ENCODE measurements around the gene EFNA5.

Gene EFNA5

DNA sequence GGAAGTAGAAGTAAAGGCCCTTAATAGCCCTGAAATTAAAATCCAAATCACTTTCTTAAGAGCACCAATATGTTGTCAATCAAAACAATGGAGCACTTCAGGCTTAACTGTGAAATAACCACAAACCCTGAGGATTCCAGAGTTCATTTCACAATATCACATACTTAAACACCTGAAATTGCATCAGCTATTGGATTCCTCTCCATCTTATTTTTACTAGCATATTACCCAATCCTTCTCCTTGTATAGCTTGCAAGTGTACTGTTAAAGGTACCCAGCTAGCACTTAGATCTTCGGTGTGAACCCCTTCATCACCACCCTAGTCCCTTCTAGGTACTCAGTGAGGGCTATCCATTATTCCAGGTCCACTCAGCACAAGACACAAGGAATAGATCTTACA, 287.3 kb downstream of the EFNA5 start:
- DNase-seq: no peak

DNA sequence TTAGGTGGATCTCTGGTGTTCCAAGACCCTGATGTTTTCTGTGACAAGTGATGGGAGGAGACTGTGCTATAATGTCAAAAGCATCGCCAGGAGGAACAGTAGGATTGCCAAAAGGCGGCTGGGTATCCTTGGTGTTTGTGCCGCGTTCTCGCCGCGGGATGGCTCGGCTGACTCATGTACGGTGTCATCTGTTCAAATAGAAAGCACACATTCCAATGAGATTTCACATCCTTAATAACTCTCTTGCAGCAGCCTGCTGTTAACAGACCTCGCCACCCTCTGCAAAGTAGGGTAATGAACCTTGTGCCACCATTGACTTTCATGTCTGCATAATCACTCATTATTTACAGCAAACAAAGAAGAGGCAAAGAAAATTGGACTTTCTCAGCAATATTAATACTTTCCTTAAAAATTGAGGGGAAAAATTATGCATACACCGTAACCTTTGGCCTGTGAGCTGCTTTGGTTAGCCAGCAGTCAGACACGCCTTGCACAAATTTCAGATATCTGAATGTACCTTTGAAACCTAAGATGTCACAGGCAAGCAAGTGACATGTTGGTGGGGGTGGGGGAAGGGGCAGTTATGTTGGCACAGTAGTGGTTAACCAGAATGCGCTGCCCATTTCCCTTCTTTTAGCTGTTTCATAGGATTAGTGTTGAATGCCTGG, 289.4 kb downstream of the EFNA5 start:
- no peak for DNase-seq

DNA sequence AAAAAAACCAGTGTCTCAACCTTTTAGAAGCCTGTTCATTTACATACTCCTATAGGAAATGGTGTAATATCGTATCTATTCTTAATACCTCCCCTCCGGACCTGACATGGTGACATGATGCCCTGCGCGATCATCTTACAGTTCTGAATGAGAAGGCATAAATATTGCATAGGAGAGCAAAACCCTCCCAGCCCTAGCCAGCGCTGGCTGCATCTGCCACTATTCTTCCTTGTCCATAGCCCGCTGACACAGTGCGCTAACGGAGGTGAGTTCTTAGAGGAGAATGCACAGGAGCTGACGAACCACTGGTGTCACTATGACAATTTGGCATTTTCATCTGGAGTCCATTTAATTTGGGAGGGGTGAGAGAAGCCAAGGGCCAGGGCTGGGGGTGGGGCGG, 290.1 kb downstream of the EFNA5 start:
- DNase-seq: no peak

DNA sequence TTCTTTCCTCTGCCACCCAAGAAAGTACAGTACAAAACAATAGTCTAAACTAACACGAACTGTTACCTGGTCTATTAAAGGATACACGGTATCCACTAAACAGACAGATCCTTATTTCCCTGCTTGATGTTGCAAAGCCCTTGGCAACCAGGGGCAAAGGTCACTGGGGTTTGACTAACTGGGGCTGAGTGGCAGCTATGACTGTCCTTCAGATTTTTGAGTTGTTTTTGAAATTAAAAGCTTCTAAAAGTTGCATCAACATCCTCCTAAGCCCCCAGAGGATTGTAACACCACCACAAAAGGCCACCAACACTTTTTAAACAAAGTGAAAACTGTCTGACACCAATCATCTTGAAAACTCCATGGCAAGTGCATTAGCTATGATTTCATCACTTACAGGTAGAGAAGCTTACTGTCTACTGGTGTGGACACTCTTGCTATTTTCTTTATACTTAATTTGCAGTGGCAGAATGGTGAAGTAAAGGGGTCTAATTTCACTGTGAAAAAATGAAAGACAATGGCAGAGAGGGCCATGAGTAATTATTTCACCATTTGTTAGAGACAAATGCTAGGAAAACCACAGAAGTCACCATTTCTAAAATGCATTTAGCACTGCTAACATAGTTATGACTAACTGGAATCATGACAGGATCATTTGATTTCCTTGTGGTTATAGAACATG, 292.4 kb downstream of the EFNA5 start:
- DNase-seq: no peak

DNA sequence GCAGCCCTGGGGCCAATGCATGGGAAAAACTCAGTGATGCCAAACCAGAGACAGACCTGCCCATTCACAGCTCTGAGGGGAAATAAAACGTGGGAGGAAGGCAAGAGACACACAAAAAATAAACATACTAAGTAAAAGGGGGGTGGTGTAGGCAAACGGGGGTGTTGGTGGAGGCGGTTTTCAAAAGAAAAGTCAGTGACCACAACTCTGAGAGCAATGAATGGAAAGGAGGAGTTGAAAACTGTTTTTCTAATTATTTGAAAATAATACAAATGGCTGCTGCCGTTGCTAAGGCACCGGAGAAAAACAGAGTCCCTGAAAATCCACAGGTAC, 293.5 kb downstream of the EFNA5 start:
- no peak for DNase-seq

DNA sequence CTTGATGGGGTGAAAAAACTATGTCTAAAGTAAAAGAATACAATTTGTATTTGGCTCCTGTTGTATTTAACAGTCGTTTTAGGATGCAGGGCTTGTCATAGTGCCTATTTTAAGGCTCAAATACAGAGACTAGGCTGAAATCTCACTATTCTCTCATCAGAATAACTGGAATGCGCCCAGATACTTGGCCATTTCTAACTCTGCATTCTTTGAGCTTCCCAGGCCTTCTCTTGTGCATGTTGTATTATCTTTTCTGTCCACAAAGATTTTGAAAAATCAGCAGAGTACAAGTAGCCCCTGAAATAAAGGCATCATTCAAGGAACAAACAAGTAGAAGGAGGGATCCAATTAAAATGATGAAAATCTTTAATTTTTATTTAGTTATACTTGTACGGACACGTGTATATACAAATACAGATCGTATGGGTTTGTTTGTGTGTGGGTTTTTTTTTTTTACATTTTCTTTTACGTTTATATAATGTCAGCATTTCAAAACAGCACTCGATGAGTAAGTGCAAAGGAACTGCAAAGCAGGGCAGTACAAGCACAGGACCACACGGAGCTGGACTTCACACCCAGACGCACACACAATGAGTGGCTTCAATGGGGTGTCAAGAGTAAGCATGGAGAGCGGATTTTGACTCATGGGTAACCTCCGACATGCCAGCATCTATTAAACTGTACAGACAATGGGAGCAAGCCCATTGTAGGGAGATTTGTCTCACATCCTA, 294.0 kb downstream of the EFNA5 start:
- DNase-seq: no peak

DNA sequence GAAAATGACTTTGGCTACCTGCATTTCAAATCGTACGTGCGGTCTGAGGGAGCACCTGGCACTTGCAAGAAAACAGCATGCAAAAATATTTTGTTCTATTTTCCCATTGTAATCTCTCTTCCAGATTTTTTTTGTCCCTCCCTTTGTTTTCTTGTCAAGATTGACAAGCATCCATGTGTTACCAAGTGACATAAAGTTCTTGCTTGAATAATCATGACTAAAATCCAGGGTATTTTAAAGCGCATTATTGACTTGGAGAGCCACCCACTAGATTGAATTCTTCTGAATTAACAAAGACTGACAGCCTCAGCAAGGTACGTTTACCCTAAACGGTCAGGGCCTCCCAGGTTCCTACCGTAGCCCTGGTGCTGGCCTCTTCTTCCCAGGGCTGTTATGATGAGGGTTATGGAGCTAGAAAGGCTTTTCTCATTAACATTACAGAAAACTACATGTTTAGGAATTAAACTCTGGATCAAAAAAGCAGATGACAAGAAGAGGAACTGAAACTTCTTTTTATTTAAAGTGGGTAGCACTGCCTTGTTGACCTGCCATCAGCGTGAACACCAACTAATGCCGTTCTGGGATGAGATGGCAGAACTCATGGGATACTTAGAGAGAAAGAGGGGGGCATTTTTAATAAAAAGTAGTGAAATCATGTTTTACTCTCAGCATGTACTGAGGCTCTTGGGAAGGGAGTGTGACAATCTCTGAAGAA, 297.0 kb downstream of the EFNA5 start:
- DNase-seq: no peak

DNA sequence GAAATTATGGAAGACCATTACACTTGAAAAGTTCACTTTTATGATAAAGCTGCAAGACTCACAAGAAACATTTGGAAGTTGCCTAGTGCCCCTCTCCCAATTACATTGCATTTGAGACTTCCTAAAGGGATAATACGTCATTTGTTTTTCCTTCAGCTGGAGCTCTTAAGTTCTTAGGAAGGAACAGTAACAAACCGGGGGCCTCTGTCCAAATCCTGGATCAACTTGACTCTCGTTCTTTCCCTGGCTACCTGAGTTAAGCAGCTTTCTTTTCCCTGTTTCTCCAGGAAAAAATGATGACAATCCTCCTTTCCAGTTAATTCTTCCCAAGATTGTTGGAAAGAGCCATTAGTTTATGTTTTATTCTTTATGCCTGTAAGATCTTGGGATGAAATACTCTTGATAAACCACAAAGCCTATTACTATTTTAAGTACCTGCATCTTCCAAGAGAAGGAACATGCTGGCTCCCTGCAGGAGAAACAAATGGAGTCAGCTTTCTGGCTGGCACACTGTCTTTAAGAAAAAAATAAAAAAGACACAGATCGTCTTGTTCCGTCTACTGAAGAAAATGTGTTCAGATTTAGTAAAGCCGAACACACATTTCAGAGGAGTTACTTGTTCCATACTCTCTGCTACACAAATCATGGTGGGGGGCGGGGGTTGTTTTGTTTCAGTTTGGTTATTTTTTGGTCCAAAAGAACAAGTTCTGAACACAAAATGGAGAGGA, 297.9 kb downstream of the EFNA5 start:
- DNase-seq: no peak

DNA sequence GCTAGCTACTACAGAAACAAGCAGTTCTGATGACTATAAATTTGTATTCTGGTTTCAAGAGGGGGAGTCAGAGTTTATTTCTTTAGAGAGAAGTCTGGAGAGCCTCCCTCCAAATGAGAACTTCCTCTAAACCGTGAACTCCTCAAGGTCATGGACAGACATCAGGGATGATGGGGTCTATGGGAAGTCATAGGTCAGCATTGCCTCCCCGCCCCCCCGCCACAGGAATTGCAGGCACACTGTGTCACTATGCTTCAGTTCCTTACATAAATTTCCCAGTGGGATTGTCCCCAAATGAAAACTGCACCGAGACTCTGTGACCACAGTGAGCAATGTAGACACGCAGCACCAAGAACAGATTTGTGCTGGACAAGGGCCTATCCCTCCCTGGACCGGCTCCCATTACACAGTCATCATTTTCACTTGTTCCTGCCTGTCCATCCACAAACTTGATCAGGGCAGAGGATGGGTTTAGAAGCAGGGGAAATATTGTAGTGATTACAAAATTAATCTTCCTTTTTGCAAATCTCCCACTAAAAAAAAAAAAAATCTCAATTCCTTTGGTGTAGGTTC, 300.3 kb downstream of the EFNA5 start:
- no peak for DNase-seq

DNA sequence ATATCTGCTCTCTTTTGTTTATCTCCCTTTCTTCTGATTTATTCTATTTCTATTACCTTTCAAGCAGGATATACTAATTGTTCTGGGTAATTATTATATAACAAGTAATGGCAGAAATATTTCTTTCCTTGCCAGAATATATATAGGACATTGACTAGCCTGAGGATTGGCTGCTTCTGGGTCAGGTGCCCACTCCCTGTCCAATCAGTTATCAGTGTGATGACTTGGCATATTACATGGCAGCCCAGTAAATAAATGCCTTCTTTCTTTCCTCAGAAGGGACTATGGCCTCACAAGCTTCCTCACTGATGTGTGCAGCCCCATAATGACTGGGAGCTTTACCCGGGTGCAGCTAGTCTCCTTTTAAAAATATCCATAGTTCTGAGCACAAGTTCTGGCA, 301.1 kb downstream of the EFNA5 start:
- no peak for DNase-seq

DNA sequence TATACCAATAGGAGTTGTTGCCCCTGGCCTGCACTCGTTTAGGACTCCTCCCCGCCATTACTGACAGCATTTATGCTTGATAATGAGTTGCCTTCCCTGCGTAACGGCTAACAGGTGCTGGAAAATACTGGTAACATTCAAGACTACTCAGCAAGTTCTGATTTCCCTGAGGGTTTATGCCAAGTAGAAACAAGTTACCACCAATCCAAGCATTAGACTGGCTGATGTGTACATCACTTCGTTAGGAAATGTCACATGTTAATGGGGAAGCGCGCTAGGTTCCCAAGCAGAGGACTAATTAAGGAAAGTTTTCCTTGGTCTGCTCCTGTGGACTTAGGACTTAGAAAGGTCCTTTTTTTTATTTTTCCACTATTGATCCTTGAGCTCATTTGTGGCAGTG, 302.1 kb downstream of the EFNA5 start:
- no peak for DNase-seq

DNA sequence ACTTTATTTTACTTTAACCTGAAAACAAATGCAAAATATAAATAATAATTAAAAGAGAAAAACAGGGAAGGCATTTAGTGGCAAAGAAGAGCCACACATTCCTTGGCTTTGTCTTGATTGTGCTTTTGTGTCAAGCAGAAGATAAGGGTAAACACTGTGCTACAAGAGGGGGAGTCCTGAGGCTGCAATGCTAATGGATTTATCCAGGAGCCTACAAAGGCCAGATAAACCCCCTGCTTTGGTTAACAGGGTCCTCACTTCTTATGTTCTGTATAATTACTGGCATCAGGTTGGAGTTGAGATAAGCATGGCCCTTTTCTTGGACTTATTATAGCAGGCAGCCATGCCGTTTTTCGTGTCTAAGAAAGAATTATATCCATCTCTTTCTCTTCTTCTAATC, 302.8 kb downstream of the EFNA5 start:
- no peak for DNase-seq

DNA sequence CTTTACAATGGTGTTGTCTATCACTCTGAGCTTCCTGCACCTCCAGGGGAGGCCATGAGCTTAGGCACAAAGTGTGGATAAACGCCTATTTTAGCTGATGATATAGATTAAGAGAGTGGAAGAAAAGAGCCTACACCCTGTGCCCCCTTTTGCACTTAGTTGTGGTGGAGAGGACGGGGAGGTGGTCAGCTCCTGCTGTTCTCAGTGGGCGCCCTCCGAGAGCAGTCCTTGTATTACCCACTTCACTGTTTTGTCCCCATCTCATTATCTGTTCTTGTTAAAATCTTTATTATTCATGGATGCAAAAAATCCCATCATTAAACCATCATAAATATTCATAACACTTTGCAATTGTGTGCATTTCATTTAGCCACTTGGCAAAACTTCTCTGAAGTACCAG, 303.3 kb downstream of the EFNA5 start:
- DNase-seq: no peak

DNA sequence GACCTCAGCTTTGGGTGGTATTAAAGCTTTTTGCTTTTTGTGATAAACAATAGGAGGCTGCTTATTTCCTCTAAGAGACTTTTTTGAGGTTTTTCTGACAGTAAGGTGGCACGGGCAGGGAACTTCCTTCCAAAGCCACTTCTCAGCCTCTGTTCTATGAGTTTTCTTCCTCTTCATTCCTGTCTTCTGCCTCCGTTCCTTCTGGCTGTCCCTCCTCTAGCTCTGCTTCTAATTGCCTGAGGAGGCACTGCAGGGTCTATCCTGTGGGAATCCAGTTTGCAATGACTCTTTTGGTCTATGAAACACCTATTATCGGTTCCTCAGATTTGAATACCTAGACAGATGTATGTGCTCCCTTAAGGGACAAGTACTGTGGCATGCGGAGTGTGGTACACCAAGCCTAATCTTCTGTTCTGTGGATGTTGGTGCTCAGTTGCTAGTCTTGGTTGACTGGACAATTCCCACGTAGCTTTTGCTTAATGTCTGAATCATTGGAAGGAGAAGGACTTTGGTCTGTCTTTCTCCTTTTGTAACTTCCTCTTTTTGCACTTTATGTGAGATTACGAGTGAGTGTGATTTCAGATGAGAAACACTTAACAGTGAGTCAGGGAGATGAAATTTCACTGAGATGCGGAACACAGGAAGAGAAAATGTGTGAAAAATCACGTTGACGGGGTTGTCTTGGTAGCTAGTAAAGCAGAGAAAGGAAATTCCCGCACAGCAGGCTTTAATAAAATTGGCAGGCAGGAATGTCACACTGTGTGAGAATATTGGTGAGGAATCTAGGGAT, 305.2 kb downstream of the EFNA5 start:
- no peak for DNase-seq

DNA sequence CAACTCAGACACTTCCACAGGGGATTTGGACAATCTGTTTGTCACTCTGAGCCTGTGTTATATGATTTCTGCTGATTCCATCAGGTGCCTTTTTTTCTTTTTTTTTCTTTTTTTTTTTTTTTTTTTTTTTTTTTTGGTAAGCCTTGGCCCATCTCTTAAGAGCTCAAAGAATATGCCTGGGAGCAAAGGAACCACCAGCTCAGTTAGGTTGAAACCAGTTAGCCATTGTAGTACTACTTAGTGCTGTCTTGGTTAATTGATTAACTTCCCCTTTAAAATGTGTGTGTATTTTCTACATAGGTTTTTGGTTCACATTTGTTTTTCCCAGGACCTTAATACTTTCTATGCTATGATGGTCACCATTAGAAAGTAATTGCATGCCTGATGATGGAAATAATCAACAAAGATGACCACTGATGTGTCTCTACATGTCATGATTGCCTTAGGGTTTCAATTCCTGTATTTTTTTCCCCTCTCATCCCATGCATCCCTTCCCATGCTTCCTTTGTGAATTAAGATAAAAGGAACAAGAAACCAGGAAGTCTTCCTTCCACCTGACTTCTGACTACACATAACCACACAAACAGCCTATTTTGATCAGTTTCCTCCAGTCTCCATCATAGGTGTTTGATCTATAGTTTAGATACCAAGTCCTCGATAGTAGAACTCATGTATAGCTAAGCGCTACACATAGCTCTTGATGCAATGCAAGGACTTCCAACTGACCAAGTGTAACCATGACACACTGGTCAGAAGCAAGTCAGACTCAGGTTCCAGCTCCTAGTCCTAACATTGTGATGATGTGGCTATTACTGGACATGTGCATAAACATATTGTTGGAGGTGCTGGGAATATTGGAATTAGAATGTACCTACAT, 306.1 kb downstream of the EFNA5 start:
- no peak for DNase-seq

DNA sequence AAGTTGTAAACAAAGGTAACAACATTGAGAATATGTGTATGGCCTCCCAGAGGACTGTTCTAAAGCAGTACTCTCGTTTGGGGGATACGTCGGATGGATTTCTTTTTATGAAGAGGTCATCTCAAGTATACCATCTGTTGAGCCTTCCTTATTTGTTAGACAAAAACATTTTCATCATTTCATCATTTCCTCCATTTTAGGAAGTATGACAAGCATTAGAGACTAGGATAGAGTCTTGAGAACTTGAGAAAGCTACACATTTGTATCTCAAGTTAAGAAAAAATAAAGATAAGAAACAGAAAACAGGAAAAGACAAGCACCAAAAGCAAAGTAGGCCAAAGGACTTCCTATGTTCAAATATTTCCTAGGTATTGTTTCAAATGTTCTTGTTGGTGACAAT, 307.0 kb downstream of the EFNA5 start:
- no peak for DNase-seq

DNA sequence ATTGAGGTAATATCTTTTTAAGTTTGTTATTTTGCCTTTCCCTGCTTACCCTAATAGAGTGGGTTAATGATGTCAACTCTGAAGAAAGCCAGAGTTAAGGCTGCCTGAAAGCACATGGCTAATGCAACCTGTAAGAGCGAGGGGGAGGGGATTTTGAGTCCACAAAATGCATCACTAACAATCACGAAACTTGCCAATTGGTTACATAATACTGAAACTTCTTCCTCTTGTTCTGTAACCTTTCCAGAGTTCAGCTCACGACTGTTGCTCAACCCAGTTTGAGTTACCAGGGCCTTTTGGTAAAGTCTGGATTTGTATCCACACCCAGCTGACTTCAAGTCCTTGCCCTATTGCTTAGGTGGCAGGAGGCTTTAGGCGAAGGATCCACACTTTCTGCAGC, 308.8 kb downstream of the EFNA5 start:
- DNase-seq: no peak

DNA sequence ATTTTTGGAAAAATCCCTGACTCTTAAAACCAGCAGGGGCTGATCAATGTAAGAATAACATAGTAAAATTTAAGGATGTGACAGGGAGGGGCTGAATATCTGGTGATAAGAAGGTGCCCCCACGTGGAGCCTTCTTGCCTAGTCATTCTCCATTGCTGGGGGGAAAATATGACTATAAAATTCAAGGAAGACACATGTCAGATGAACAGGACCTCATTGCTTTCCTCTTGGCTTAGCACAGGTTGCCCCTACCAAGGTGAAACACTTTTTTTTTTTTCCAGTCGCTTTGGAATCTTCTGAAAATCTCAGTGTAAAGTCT, 310.9 kb downstream of the EFNA5 start:
- no peak for DNase-seq

DNA sequence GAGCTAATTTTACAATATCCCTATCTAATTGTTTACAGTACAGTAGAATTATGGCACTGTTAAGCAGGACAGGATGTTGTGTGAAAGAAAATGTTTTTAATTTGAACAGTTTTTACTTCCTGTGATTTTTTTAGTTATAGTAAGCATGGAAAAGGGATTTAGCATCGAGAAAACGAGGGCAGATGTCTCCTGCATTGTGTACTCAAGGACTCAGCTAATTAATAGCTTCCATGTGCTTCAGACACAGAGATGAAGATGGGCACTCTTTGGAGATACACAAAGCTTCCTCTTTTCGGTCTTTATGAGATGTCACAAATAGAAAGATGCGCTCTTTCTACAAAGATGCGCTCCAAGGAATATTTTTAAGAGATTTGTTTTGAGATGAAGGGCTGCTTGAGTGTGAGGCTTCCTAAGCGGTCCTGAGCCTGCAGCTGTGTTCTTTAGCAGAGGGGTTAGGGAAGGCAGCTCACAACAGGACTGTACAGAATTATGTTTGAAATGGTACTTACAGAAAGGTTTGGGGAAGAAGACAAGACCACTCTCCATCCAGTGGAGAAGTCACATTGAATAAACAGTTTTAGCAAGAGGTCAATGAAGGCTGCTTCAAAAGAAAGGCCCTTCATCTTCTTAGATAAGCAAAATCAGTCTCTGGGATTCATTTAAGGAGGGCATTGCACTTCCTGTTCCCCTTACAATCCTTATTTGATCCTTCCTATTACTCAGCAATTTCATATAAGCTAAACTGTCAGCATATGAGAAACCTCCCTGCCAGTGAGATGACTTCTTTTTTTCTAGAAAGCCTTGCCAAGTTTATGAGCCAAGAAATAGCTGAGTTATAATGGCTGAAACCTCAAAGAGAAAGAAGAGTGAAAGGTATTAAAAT, 311.5 kb downstream of the EFNA5 start:
- DNase-seq: no peak

DNA sequence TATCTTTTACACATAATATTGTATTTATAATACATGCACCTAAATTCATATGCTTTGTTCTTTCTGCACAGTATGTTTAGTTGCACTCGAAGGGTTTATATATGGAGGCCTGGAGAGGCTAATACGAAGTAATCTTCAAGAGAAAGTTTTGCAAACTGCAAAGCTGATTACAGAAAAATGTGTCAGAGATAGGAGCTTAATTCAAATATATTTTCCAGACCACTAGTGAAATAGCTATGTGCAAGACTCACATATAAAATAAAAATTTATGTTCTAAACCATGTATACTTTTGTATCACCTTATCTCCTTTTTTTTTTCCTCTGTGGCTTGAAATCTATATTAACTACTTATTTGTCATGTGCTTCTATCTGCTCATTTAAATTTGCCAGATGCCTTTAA, 313.8 kb downstream of the EFNA5 start:
- DNase-seq: no peak

Measured in NCI-H1417 treated with DMSO at 0.1 percent for 48 hours (cell line).